Loucy (cell line): ENCODE data around the gene POLR3E.
A peak's percentile ranks its signal among the peaks of the same experiment; 100 is the strongest.

ENCODE experiments used
- H2AFZ ChIP-seq: fragments of 200-600 bp; sonication (generic); 2 replicates; pipeline ENCODE4 v1.6.0; 2016; ENCODE audit warnings: antibody characterized with exemption, mild to moderate bottlenecking, low read length, moderate library complexity
- H3F3A ChIP-seq: fragments of 200-600 bp; 2 replicates; pipeline ENCODE4 v1.6.0; 2016; ENCODE audit warnings: antibody characterized with exemption, low read depth, mild to moderate bottlenecking
- H3K27me3 ChIP-seq: fragments of 200-600 bp; sonication (generic); 2 replicates; pipeline ENCODE4 v1.6.1; 2014; ENCODE audit warnings: low read length, mild to moderate bottlenecking; ENCODE audit not compliant: insufficient read depth, poor library complexity, severe bottlenecking
- H3K36me3 ChIP-seq: fragments of 200-600 bp; sonication (generic); 2 replicates; pipeline ENCODE4 v1.6.1; 2016; ENCODE audit warnings: low read length; ENCODE audit not compliant: insufficient read depth
- H3K4me1 ChIP-seq: fragments of 200-600 bp; sonication (generic); 2 replicates; pipeline ENCODE4 v1.5.1; 2014; ENCODE audit warnings: low read length, mild to moderate bottlenecking; ENCODE audit not compliant: insufficient read depth, poor library complexity, severe bottlenecking
- H3K4me2 ChIP-seq: fragments of 200-600 bp; sonication (generic); 2 replicates; pipeline ENCODE4 v1.6.0; 2014; ENCODE audit warnings: antibody characterized with exemption, low read length, low read depth, mild to moderate bottlenecking; ENCODE audit not compliant: poor library complexity, severe bottlenecking
- H3K4me3 ChIP-seq: fragments of 200-600 bp; sonication (generic); 2 replicates; pipeline ENCODE4 v1.5.1; 2014; ENCODE audit warnings: low read length, mild to moderate bottlenecking, mixed read lengths; ENCODE audit not compliant: poor library complexity, severe bottlenecking
- H3K79me2 ChIP-seq: fragments of 200-600 bp; sonication (generic); 2 replicates; pipeline ENCODE4 v1.6.1; 2014; ENCODE audit warnings: low read length; ENCODE audit not compliant: insufficient read depth
- H3K9ac ChIP-seq: fragments of 200-600 bp; sonication (generic); 2 replicates; pipeline ENCODE4 v1.6.0; 2014; ENCODE audit warnings: mild to moderate bottlenecking, low read depth, low read length, moderate library complexity; ENCODE audit not compliant: poor library complexity, severe bottlenecking
- H3K9me2 ChIP-seq: fragments of 200-600 bp; sonication (generic); replicated peaks from 2 replicates; pipeline ENCODE4 v1.6.1; 2016; ENCODE audit warnings: low read depth, low read length, mixed read lengths
- H3K9me3 ChIP-seq: fragments of 200-600 bp; sonication (generic); 2 replicates; pipeline ENCODE4 v1.6.1; 2014; ENCODE audit warnings: mild to moderate bottlenecking, antibody characterized with exemption, low read length, low read depth; ENCODE audit not compliant: insufficient read depth
- H4K20me1 ChIP-seq: fragments of 200-600 bp; sonication (generic); 2 replicates; pipeline ENCODE4 v1.6.0; 2014; ENCODE audit warnings: antibody characterized with exemption, low read length, mild to moderate bottlenecking; ENCODE audit not compliant: insufficient read depth, poor library complexity, severe bottlenecking
- CTCF ChIP-seq: fragments of 200-600 bp; sonication (generic); conservative IDR thresholded peaks from 2 replicates; pipeline ENCODE4 v1.5.1; 2014; ENCODE audit warnings: mild to moderate bottlenecking, antibody characterized with exemption, low read length
- EZH2phosphoT487 ChIP-seq: fragments of 200-600 bp; IDR thresholded peaks from 2 replicates; pipeline ENCODE4 v1.6.1; 2018; ENCODE audit warnings: antibody characterized with exemption, mild to moderate bottlenecking, moderate library complexity, borderline replicate concordance

POLR3E gene

GRCh38 chr16:22321340-22322001, 24.3 kb downstream of the POLR3E start:
- Histone ChIP-seq H3K79me2 (no peaks in the 10 kb centered on the region), H3F3A (no peaks in the 10 kb centered on the region), H3K9me3 (no peaks in the 10 kb centered on the region), H3K9ac (no peak overlapping the region), H2AFZ (no peak overlapping the region), H3K4me1 (no peaks in the 10 kb centered on the region), H3K4me3 (no peak overlapping the region), H4K20me1 (peaks cover 2% of the 10 kb centered on the region), H3K9me2 (no peaks in the 10 kb centered on the region), H3K36me3 (peaks cover 75% of the 10 kb centered on the region; the same call in 1 of the 2 replicates), H3K27me3 (no peaks in the 10 kb centered on the region), H3K4me2 (no peak overlapping the region)
- TF ChIP-seq EZH2phosphoT487 (no peak), CTCF (peak; percentile 100)

- no peak overlapping the region for H3K4me3 ChIP-seq
- H4K20me1 ChIP-seq, result peaks cover 2% of the 10 kb centered on the region
- TF ChIP-seq CTCF (no peak), EZH2phosphoT487 (no peak)
- H3K27me3 ChIP-seq, result no peaks in the 10 kb centered on the region
- no peaks in the 10 kb centered on the region for H3K4me1 ChIP-seq
- H3K9me3 ChIP-seq, result no peaks in the 10 kb centered on the region
- no peak overlapping the region for H2AFZ ChIP-seq
- peaks cover 75% of the 10 kb centered on the region; the same call in 1 of the 2 replicates for H3K36me3 ChIP-seq
- no peaks in the 10 kb centered on the region for H3F3A ChIP-seq
- no peak overlapping the region for H3K4me2 ChIP-seq
- no peak overlapping the region for H3K9ac ChIP-seq
- H3K79me2 ChIP-seq, result no peaks in the 10 kb centered on the region
- no peaks in the 10 kb centered on the region for H3K9me2 ChIP-seq
Measured at GRCh38 chr16:22322021-22322471, 24.8 kb downstream of the POLR3E start.

- H3K4me3 ChIP-seq, result no peak overlapping the region
- peaks cover 75% of the 10 kb centered on the region; the same call in 1 of the 2 replicates for H3K36me3 ChIP-seq
- TF ChIP-seq CTCF, result no peak
- TF ChIP-seq EZH2phosphoT487, result no peak
- H2AFZ ChIP-seq, result no peak overlapping the region
- no peak overlapping the region for H3K9ac ChIP-seq
- H3K4me1 ChIP-seq, result no peaks in the 10 kb centered on the region
- no peaks in the 10 kb centered on the region for H3F3A ChIP-seq
- H3K9me3 ChIP-seq, result no peaks in the 10 kb centered on the region
- H3K79me2 ChIP-seq, result no peaks in the 10 kb centered on the region
- no peak overlapping the region for H3K4me2 ChIP-seq
- no peaks in the 10 kb centered on the region for H3K9me2 ChIP-seq
- peaks cover 2% of the 10 kb centered on the region for H4K20me1 ChIP-seq
- H3K27me3 ChIP-seq, result no peaks in the 10 kb centered on the region
Measured at GRCh38 chr16:22322741-22323140, 25.5 kb downstream of the POLR3E start.
